HUES64 (cell line): ENCODE data around the gene SRD5A3. TPM values are rescaled to one million over a fixed set of nuclear protein-coding genes. Genes with fewer than 3 reads are reported as not detected.

Experiments used
- H3K27ac ChIP-seq: 2 replicates; pipeline ENCODE4 v1.7.0; 2013; ENCODE audit warnings: low read depth, low read length, inconsistent platforms
- H3K27me3 ChIP-seq: 2 replicates; pipeline ENCODE4 v1.6.1; 2013; ENCODE audit warnings: mild to moderate bottlenecking, low read length; ENCODE audit not compliant: insufficient read depth
- H3K36me3 ChIP-seq: 2 replicates; pipeline ENCODE4 v1.6.1; 2013; ENCODE audit warnings: mild to moderate bottlenecking, low read length; ENCODE audit not compliant: insufficient read depth
- H3K4me1 ChIP-seq: 2 replicates; pipeline ENCODE4 v1.6.1; 2013; ENCODE audit warnings: mild to moderate bottlenecking, low read length, moderate library complexity; ENCODE audit not compliant: insufficient read depth
- H3K4me3 ChIP-seq: 2 replicates; pipeline ENCODE4 v1.5.1; 2013; ENCODE audit warnings: mild to moderate bottlenecking, low read length, moderate library complexity
- H3K9ac ChIP-seq: 2 replicates; pipeline ENCODE4 v1.6.1; 2013; ENCODE audit warnings: mild to moderate bottlenecking, low read depth, low read length
- H3K9me3 ChIP-seq: 2 replicates; pipeline ENCODE4 v1.6.1; 2013; ENCODE audit warnings: low read depth, low read length; ENCODE audit not compliant: insufficient read depth
- WGBS: fragments of 150-250, 120-280 bp; methylation state at CpG from one replicate; pipeline ENCODE4 v1.1.7; 2013; ENCODE audit warnings: missing lambda C conversion rate; 5-methylcytosine and 5-hydroxymethylcytosine counted together
- polyA plus RNA-seq, 2 experiments: library from polyadenylated mRNA; stranded (reverse); fragments of 50-300 nt; gene quantifications; one replicate each; pipeline ENCODE4 v1.2.3, GENCODE V29; 2013

The SRD5A3 gene
- 23.6 TPM for polyA plus RNA-seq (2013, experiment 1 of 2)
- polyA plus RNA-seq (2013, experiment 2 of 2): 23.1 TPM

- Histone ChIP-seq H3K4me1 (peaks cover 16% of the 10 kb centered on the region; the same call in 1 of the 2 replicates), H3K4me3 (peak within 1 kb of the TSS; percentile 65), H3K9me3 (no peaks in the 10 kb centered on the region), H3K36me3 (no peaks in the 10 kb centered on the region), H3K27ac (peak within 1 kb of the TSS; percentile 66; the same call in 1 of the 2 replicates), H3K27me3 (peaks cover 7% of the 10 kb centered on the region; the same call in 1 of the 2 replicates), H3K9ac (peak within 1 kb of the TSS; percentile 82)
- under 1% methylated on average over 95 of the region's 95 CpGs for WGBS
Measured at GRCh38 chr4:55345980-55346850, at the start of gene SRD5A3. Gene SRD5A3 (plus strand): TSS chr4:55346242. CDS start chr4:55346337, 95 bp downstream.

GRCh38 chr4:55297346-55297745 is 48.7 kb upstream of the SRD5A3 start:
- no peaks in the 10 kb centered on the region for H3K36me3 ChIP-seq
- H3K4me3 ChIP-seq: no peak overlapping the region
- H3K27ac ChIP-seq: no peak overlapping the region
- no peak overlapping the region for H3K9ac ChIP-seq
- no peaks in the 10 kb centered on the region for H3K4me1 ChIP-seq
- 93% methylated on average over 9 of the region's 9 CpGs for WGBS
- peaks cover 5% of the 10 kb centered on the region for H3K9me3 ChIP-seq
- H3K27me3 ChIP-seq: no peaks in the 10 kb centered on the region

- Histone ChIP-seq H3K27ac (no peak overlapping the region), H3K9me3 (no peaks in the 10 kb centered on the region), H3K36me3 (no peaks in the 10 kb centered on the region), H3K4me3 (no peak overlapping the region), H3K27me3 (no peaks in the 10 kb centered on the region), H3K9ac (no peak overlapping the region), H3K4me1 (no peaks in the 10 kb centered on the region)
- 72% methylated on average over 3 of the region's 3 CpGs for WGBS
Measured at GRCh38 chr4:55303760-55304165, 42.3 kb upstream of the SRD5A3 start.

- H3K4me1 ChIP-seq: no peaks in the 10 kb centered on the region
- H3K27ac ChIP-seq: no peak overlapping the region
- no peak overlapping the region for H3K9ac ChIP-seq
- 98% methylated on average over 3 of the region's 3 CpGs for WGBS
- no peaks in the 10 kb centered on the region for H3K9me3 ChIP-seq
- H3K27me3 ChIP-seq: no peaks in the 10 kb centered on the region
- no peaks in the 10 kb centered on the region for H3K36me3 ChIP-seq
- no peak overlapping the region for H3K4me3 ChIP-seq
Measured at GRCh38 chr4:55304303-55304702, 41.7 kb upstream of the SRD5A3 start.

- H3K9ac ChIP-seq: no peak overlapping the region
- WGBS: 96% methylated on average over 2 of the region's 2 CpGs
- H3K36me3 ChIP-seq: no peaks in the 10 kb centered on the region
- H3K4me3 ChIP-seq: no peak overlapping the region
- no peak overlapping the region for H3K27ac ChIP-seq
- no peaks in the 10 kb centered on the region for H3K27me3 ChIP-seq
- H3K4me1 ChIP-seq: no peaks in the 10 kb centered on the region
- no peaks in the 10 kb centered on the region; the same call in 1 of the 2 replicates for H3K9me3 ChIP-seq
Measured at GRCh38 chr4:55308071-55308470, 38.0 kb upstream of the SRD5A3 start.

- Histone ChIP-seq H3K27ac (no peak overlapping the region), H3K4me3 (no peak overlapping the region), H3K36me3 (no peaks in the 10 kb centered on the region), H3K27me3 (no peaks in the 10 kb centered on the region), H3K9me3 (no peaks in the 10 kb centered on the region; the same call in 1 of the 2 replicates), H3K4me1 (peaks cover 8% of the 10 kb centered on the region; the same call in 1 of the 2 replicates), H3K9ac (no peak overlapping the region)
- 96% methylated on average over 3 of the region's 5 CpGs for WGBS
Measured at GRCh38 chr4:55311792-55312488, 34.1 kb upstream of the SRD5A3 start.

- Histone ChIP-seq H3K9ac (no peak overlapping the region), H3K36me3 (no peaks in the 10 kb centered on the region), H3K27me3 (no peaks in the 10 kb centered on the region), H3K4me3 (no peak overlapping the region), H3K27ac (no peak overlapping the region), H3K4me1 (peaks cover 8% of the 10 kb centered on the region; the same call in 1 of the 2 replicates), H3K9me3 (no peaks in the 10 kb centered on the region; the same call in 1 of the 2 replicates)
- 93% methylated on average over 1 of the region's 1 CpG for WGBS
Measured at GRCh38 chr4:55312489-55313101, 33.4 kb upstream of the SRD5A3 start.

- no peaks in the 10 kb centered on the region for H3K27me3 ChIP-seq
- H3K9me3 ChIP-seq: no peaks in the 10 kb centered on the region; the same call in 1 of the 2 replicates
- H3K9ac ChIP-seq: no peak overlapping the region
- 76% methylated on average over 3 of the region's 4 CpGs for WGBS
- H3K4me1 ChIP-seq: peaks cover 12% of the 10 kb centered on the region; the same call in 1 of the 2 replicates
- no peak overlapping the region for H3K4me3 ChIP-seq
- no peak overlapping the region for H3K27ac ChIP-seq
- no peaks in the 10 kb centered on the region for H3K36me3 ChIP-seq
Measured at GRCh38 chr4:55314141-55314820, 31.8 kb upstream of the SRD5A3 start.

- Histone ChIP-seq H3K9me3 (no peaks in the 10 kb centered on the region), H3K9ac (no peak overlapping the region), H3K4me1 (peaks cover 30% of the 10 kb centered on the region), H3K27me3 (no peaks in the 10 kb centered on the region), H3K4me3 (no peak overlapping the region), H3K27ac (no peak overlapping the region), H3K36me3 (no peaks in the 10 kb centered on the region)
- 89% methylated on average over 4 of the region's 5 CpGs for WGBS
Measured at GRCh38 chr4:55318175-55319129, 27.6 kb upstream of the SRD5A3 start.
